ENCODE results near the gene HMOX2.
A peak's percentile ranks its signal among the peaks of the same experiment; 100 is the strongest.

Gene HMOX2

GRCh38 chr16:4465977-4466779 lies 10.0 kb upstream of the HMOX2 start:
- DNase-seq, result peak; percentile 56

DNA sequence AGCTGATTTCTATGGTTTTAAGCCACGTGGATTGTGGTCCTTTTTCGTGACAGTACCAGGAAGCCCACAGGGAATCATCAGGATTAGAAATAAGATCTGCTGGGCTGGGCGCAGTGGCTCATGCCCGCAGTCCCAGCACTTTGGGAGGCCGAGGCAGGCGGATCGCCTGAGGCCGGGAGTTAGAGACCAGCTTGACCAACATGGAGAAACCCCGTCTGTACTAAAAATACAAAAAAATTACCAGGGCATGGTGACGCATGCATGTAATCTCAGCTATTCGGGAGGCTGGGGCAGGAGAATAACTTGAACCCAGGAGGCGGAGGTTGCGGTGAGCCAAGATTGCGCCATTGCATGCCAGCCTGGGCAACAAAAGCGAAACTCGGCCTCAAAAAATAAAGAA lies 8.3 kb upstream of the HMOX2 start:
- no peak for DNase-seq

GRCh38 chr16:4468972-4469371 lies 7.2 kb upstream of the HMOX2 start:
- no peak for DNase-seq

DNA sequence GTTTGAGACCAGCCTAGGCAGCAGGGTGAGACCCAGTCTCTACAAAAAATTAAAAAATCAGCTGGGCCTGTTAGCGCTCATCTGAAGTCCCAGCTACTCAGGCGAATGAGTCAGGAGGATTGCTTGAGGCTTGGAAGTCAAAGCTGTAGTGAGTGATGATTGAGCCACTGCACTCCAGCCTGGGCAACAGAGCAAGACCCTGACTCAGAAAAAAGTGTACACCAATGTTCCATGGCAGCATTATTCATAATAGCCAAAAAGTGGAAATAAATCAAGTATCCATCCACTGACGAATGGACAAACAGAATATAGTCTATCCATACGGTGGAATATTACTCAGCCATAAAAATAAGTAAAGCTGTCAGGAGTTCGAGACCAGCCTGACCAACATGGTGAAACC lies 4.3 kb upstream of the HMOX2 start:
- DNase-seq, result no peak

DNA sequence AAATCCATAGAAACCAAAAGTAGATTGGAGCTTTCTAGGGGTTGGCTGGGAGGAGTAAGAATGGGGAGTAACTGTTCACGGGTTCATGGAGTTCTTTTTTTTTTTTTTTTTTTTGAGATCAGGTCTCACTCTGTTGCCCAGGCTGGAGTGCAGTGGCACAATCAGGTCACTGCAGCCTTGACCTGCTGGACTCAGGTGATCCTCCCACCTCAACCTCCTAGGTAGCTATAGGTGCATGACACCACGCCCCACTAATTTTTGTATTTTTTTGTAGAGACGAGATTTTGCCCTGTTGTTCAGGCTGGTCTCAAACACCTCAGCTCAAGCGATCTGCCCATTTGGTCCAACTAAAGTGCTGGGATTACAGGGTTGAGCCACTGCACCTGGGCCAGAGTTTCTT lies 3.3 kb upstream of the HMOX2 start:
- no peak for DNase-seq

DNA sequence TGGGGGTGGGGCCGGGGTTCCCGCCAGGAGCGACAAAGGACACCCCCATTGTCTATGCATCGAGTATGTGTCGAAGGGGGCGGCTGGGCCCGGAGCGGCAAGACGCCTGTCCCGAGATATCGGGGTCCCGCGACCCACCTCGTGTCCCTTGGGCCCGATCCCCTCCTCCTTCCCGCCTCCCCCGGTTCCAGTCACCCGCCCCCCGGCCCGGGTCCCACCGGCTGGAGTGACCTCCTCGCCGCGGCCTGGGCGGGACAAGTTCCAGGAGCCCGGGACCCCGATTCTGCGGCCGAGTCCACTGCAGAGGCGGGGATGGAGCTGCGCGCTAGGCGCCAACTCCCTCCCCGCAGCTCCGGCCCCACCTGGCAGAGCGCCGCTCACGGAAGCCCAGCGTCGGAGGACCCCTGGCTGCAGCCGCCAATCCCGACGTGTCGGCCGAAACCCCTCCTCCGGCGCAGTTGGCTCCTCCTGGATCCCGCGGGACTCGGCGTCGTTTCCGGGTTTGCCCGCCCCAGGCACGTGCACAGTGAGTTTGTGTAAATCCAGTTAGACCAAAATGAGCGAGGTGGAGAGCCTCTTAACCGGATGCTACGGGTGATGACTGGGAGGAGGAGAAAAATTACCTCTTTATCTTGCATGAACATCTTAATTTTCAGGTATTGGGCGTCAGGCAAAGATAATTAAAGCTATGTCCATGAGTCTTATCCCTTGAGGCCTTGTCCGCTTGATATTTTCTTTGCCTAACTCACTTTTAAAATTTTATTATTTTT lies 1.8 kb upstream of the HMOX2 start, which contains the start of gene NMRAL1:
TSS of gene NMRAL1 (minus strand) at position 434 of the 770 bp plus-strand sequence. CDS start 493 bp downstream, outside the sequence.
- peak; percentile 88 for DNase-seq

DNA sequence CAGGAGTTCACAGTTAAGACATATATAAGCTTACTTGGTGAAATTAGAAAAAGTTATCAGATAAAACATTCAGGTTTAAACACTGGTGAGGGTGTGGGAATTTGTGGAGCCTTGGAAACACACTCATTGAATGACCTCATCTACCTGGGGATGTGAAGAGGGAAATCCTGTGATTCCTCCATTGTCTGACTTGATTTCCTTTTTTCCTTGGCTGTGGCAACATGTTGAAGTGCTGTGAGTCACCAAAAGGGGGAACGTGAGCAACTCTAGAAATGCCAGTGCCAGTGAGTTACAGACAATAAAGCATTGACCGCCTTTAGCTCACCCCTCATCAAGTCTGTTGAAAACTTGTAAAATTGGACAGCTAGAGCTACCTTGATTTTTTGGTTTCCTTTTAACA lies 1.8 kb downstream of the HMOX2 start:
- DNase-seq, result peak; percentile 32

- DNase-seq, result no peak
Observed at GRCh38 chr16:4481526-4481925, 5.3 kb downstream of the HMOX2 start.

DNA sequence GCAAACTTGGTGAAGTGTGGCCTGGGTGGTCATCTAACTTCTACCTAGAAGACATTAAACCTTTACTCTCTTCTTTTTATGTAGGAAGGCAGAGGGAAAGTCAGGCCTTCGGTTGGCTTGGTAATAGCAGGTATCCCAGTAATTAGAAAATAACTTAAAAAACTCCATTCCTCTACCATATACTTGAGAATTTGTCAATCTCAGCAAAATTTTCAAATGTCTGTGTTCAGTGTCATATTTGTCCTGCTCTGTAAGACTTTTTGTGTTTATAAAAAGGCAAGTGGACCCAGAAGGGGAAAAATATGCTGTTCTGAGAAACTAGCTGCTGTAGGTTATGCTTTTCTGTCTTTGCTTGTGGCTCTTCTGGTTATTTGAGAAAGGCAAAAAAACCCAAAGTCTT lies 5.8 kb downstream of the HMOX2 start:
- DNase-seq, result no peak

DNA sequence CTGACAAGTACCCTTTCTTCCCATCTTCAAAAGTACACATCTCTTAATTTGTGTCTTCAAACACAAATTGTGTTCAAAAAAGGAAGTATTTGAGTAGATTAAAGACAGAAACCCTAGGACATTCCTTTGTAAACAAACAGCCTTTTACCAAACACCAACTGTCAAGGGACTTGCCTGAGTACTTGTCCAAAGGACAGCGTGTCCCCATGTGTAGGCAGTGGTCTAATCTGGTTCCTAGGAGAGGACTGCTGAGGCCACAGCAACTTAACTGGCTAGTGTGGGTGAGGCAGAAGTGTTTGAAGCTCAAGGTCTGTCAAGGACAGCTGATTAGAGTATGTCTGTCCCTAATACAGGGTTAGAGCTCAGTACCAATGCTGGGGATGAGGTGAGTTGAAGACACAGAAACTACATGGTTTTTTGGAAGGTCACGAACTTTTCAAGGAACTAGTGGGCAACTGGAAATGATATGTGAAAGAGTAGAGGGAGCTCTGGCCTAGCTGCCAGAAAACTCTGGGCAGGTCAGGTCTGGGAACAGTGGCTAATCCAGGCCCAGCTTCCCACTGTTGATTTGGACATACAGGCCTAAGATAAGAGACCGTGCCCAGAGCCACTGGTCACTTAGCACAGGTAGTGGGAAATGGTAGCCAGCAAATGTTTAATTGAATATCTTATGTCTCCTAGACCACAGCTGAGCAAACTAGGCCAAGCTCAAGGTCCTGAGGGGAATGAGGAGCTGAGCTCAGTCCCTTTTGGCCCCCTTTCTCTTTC lies 10.1 kb downstream of the HMOX2 start:
- DNase-seq, result no peak

DNA sequence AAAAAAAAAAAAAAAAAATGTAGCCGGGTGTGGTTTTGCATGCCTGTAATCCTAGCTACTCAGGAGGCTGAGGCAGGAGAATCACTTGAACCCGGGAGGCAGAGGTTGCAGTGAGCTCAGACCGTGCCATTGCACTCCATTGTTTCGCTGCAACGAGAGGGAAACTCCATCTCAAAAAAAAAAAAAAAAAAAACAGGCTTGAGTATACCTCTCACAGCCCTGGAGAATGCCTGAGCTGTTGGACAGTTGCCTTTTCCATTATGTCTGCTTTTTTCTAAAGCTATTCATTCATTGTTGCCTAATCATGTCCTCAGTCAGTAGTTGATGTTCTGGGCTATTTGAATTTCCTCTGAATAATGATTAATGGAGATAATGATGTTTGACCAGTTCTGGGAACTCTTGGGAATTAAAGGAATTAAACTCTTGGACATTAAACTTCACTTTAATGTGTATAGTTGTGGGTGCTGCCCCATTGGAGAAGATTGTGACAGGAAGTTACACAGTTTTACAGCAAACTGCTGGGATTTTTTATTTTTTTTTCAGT lies 11.8 kb downstream of the HMOX2 start:
- DNase-seq, result no peak

DNA sequence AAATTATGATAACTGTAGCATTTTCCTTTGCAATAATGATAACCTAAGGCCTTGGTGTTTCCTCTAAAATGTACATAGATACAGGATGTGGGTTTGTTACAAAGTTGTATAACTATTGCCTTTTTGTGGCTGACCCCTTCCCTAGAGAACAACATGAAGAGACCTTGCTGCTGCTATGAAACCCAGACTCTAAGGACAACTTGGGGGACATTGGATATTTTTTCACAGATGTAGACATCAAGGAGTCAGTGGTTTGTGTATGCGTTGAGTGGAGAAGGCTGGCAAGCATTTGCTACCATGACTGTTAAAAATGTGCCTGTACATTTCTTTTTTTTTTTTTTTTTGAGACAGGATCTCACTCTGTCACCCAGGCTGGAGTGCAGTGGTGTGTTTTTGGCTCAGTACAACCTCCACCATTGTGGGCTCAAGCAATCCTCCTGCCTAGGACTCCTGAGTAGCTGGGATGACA lies 12.3 kb downstream of the HMOX2 start:
- peak; percentile 8 for DNase-seq

GRCh38 chr16:4489030-4489429 lies 12.8 kb downstream of the HMOX2 start:
- DNase-seq, result no peak

- DNase-seq, result no peak
Observed at GRCh38 chr16:4491898-4492297, 15.7 kb downstream of the HMOX2 start.

DNA sequence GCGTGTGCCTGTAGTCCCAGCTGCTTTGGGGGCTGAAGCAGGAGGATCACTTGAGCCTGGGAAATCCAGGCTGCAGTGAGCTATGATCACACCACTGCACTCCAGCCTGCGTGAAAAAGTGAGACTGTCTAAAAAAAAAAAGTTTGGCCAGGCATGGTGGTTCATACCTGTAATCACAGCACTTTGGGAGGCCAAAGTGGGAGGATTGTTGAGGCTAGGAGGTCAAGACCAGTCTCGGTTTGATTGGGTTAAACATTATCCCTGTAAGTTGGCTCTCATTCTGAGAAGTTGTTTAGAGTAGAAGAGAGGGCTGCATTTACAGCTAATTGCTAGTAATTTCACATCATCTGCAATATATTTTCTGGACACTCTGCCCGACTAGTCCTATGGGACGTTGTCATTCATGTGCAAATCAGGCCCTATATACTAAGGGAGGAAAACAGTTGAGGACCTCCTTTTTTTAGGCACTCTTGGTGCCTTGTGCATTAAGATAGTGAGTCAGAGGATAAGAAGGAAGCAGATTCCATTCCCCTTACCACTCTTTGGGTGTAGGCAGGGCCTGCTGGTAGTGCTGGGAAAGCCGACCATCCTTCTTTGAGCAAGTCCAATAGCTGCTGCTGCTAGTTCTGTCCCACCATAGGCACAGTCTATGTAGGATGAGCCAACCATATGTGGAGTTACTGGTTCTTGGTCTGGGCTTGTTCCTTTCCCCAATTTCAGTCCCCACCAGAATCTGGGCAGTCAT lies 18.7 kb downstream of the HMOX2 start:
- no peak for DNase-seq

- DNase-seq, result no peak
Observed at GRCh38 chr16:4495766-4496165, 19.6 kb downstream of the HMOX2 start.

- DNase-seq, result no peak
Observed at GRCh38 chr16:4496305-4496704, 20.1 kb downstream of the HMOX2 start.

DNA sequence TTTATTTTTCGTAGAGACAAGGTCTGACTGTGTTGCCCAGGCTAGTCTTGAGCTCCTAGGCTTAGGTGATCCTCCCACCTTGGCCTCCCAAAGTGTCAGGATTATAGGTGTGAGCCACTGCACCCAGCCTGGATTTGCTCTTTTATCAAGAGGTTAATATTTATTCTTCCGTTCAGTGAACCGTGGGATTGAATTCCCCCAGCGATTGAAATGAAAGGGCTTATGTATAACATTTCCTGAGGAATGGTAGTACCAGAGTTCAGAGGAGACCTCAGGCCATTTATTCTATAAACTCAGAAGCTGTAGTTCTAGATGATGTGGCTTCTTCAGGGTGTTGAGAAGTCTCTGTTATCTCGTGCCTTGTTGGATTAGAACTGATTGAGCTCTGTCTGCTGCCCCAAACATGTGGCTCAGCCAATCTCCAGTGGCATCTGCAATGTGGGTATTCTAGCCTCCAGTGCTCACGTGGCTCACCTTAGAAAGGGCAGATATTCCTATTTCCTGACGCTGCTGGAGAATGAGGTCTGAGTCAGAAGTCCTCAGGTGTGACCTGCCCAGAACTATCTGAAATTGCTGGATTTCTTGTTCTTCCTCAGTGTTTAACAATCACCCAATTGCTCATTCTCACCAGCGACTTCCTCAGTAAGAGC lies 22.5 kb downstream of the HMOX2 start:
- DNase-seq, result no peak

GRCh38 chr16:4499196-4499555 lies 23.0 kb downstream of the HMOX2 start:
- no peak for DNase-seq

DNA sequence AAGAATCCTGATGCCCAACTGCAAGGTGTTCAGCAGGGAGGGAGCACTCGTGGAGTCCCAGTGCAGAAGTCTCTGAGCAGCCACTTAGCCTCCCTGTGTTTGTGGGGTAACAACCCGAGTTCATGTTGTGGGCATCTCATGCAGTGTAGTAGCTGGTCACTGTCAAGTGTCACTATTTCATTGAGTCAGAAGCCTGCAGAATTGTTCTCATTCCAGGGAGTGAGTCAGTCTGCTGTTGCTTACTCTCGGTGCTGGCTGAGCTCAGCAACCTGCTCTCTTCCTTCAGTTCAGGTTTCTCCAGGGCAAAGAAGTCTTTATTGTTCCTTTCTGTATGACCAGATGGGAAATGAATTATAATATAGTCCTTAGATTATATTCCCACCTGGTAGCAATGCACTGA lies 24.1 kb downstream of the HMOX2 start:
- no peak for DNase-seq

DNA sequence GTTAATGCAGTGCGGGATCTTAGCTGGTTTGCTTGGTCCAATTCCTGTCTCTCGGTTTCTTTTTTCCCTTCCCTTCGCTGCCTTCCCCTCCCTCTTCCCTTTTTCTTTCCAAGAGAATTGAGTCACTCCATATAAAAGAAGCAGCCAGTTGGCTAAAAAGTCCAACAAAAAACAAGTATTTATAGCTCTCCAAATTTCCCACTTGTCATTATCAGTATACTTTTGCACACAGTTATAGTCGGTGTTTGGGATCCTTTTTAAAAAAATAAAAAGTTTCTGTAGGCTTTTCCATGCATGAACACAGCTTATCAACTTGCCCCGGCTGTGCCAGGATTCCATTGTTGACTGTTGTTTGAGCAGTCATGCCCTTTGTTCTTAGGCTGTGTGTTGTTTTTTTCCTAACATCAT lies 24.9 kb downstream of the HMOX2 start:
- no peak for DNase-seq

Measured in MV-4-11 (cell line).